ENCODE measurements around the gene PERP. TPM values are rescaled to one million over a fixed set of nuclear protein-coding genes. Genes with fewer than 3 reads are reported as not detected.

Gene PERP
- total and polyA plus RNA-seq, 2 of the 4 experiments (the other 2 are of a cell fraction), result 7.7 to 21.4 TPM

DNA sequence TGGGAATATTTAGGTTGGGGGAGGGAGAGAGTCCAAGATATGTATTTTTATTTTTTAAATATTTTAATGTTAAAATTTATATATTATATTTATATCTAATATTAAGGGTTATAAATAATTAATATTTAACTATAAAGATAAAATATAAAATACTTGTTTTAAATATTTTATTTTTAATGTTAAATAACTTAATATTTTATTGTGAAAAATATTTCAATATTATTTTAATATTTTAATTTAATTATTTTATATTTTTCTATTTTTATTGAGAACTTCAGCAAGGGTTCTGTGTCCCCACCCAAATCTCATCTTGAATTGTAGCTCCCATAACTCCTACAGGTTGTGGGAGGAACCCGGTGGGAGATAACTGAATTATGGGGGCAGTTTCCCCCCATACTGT lies 34.0 kb downstream of the PERP start:
- no peak overlapping the region for H3K23ac ChIP-seq (ENCODE audit: low read depth, low read length)
- H4K5ac ChIP-seq (ENCODE audit: low read depth, low read length), result no peak overlapping the region
- no peak overlapping the region for H3K27ac ChIP-seq (ENCODE audit: insufficient read depth, low read length)
- H3K9me1 ChIP-seq (ENCODE audit: insufficient read depth, low read length), result no peaks in the 10 kb centered on the region
- no peak overlapping the region for H4K8ac ChIP-seq (ENCODE audit: low read depth in 2 of 2, low read length in 2 of 2)
- no peak overlapping the region for H2AFZ ChIP-seq (replicated peaks; ENCODE audit: low read length, poor library complexity)
- no peak overlapping the region for H2BK20ac ChIP-seq (ENCODE audit: low read depth, low read length)
- no TSS peak for BruUV-seq (replicated peaks)
- H4K20me1 ChIP-seq (ENCODE audit: insufficient read depth, low read length), result no peaks in the 10 kb centered on the region
- no peak overlapping the region for H3K4ac ChIP-seq (ENCODE audit: low read depth, low read length)
- intact Hi-C loops (cut with micrococcal nuclease), result no loop called here
- peaks cover 3% of the 10 kb centered on the region; the same call in 1 of the 2 replicates for H3K9me3 ChIP-seq (ENCODE audit: control insufficient read depth, insufficient read depth, low read length)
- H3K56ac ChIP-seq (ENCODE audit: extremely low read depth, insufficient read depth, low read length), result no peak overlapping the region
- no peak overlapping the region for H3K4me2 ChIP-seq (ENCODE audit: low read depth, low read length)
- ATAC-seq (ENCODE audit: low read depth), result no peak
- H3K4me1 ChIP-seq (ENCODE audit: control insufficient read depth, insufficient read depth, low read length), result no peaks in the 10 kb centered on the region
- no peaks in the 10 kb centered on the region for H3K36me3 ChIP-seq (ENCODE audit: control insufficient read depth, insufficient read depth, low read length)
- H3K27me3 ChIP-seq (ENCODE audit: control insufficient read depth, insufficient read depth, low read length), result peaks cover 3% of the 10 kb centered on the region; the same call in 1 of the 2 replicates
- no peak overlapping the region for H2BK120ac ChIP-seq (ENCODE audit: low read depth, low read length)
- TF ChIP-seq, protein P1, sequence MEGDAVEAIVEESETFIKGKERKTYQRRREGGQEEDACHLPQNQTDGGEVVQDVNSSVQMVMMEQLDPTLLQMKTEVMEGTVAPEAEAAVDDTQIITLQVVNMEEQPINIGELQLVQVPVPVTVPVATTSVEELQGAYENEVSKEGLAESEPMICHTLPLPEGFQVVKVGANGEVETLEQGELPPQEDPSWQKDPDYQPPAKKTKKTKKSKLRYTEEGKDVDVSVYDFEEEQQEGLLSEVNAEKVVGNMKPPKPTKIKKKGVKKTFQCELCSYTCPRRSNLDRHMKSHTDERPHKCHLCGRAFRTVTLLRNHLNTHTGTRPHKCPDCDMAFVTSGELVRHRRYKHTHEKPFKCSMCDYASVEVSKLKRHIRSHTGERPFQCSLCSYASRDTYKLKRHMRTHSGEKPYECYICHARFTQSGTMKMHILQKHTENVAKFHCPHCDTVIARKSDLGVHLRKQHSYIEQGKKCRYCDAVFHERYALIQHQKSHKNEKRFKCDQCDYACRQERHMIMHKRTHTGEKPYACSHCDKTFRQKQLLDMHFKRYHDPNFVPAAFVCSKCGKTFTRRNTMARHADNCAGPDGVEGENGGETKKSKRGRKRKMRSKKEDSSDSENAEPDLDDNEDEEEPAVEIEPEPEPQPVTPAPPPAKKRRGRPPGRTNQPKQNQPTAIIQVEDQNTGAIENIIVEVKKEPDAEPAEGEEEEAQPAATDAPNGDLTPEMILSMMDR (conservative IDR thresholded peaks at IDR 0.05; ENCODE audit: low read depth, low read length), result no peak
- TF ChIP-seq, protein P2, sequence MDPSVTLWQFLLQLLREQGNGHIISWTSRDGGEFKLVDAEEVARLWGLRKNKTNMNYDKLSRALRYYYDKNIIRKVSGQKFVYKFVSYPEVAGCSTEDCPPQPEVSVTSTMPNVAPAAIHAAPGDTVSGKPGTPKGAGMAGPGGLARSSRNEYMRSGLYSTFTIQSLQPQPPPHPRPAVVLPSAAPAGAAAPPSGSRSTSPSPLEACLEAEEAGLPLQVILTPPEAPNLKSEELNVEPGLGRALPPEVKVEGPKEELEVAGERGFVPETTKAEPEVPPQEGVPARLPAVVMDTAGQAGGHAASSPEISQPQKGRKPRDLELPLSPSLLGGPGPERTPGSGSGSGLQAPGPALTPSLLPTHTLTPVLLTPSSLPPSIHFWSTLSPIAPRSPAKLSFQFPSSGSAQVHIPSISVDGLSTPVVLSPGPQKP (IDR thresholded peaks at IDR 0.05; ENCODE audit: borderline replicate concordance, low read depth, low read length), result no peak
- no peak for TF ChIP-seq NFE2L2 (IDR thresholded peaks at IDR 0.05; ENCODE audit: low read depth, low read length)
- no peaks in the 10 kb centered on the region for H3K79me1 ChIP-seq (ENCODE audit: low read depth in 1 of 2, low read length in 2 of 2)
- DNase-seq, result no peak
- WGBS, 2 experiments (ENCODE audit: extremely low coverage in 2 of 2, insufficient read length in 1 of 2), result no CpG with 5 or more reads among the region's 1 CpG
- no peak overlapping the region for H3K18ac ChIP-seq (ENCODE audit: low read depth, low read length)
- dilution Hi-C loops (cut with HindIII; ENCODE audit: low sequenced_read_pairs, unreplicated experiment), result no loop called here
- in situ Hi-C loops (cut with MboI; ENCODE audit: low sequenced_read_pairs), result no loop called here
- POLR2A ChIA-PET (ENCODE audit: unreplicated experiment), result no interaction called here
- H3K14ac ChIP-seq (replicated peaks; ENCODE audit: low read depth, low read length), result no peak overlapping the region
- CTCF ChIA-PET, result no interaction called here
- no peak overlapping the region for H3K4me3 ChIP-seq (ENCODE audit: insufficient read depth, low read depth, low read length)
- no peak overlapping the region for H2AK5ac ChIP-seq (ENCODE audit: low read depth, low read length)
- H4K91ac ChIP-seq (ENCODE audit: insufficient read depth, low read depth, low read length), result no peak overlapping the region
- no peak overlapping the region for H2BK15ac ChIP-seq (ENCODE audit: low read depth, low read length)
- H3K9ac ChIP-seq (ENCODE audit: low read depth, low read length), result no peak overlapping the region
- no peak overlapping the region for H2BK5ac ChIP-seq (ENCODE audit: low read depth, low read length, poor library complexity, severe bottlenecking)
- no peak overlapping the region for H2AK9ac ChIP-seq (replicated peaks; ENCODE audit: low read depth, low read length, poor library complexity)
